GM12891 (cell line): Measurements from ENCODE around the gene LCN6.

Experiments used
- PAX5 ChIP-seq: IDR thresholded peaks from 2 replicates; pipeline ENCODE4 v1.6.1; 2011; ENCODE audit warnings: low read length, moderate library complexity, mild to moderate bottlenecking; ENCODE audit not compliant: insufficient read depth, severe bottlenecking
- POLR2A ChIP-seq: IDR thresholded peaks from 2 replicates; pipeline ENCODE4 v1.6.1; 2011; ENCODE audit warnings: low read depth, low read length, control low read depth
- POLR2AphosphoS5 ChIP-seq: IDR thresholded peaks from 2 replicates; pipeline ENCODE4 v1.6.1; 2011; ENCODE audit warnings: low read depth, low read length, control low read depth
- SPI1 ChIP-seq: IDR thresholded peaks from 2 replicates; pipeline ENCODE4 v1.6.1; 2011; ENCODE audit warnings: low read depth, low read length, control low read depth
- TAF1 ChIP-seq: IDR thresholded peaks from 2 replicates; pipeline ENCODE4 v1.6.1; 2011; ENCODE audit warnings: low read depth, low read length, control low read depth

GRCh38 chr9:136786451-136786850, 38.1 kb upstream of the LCN6 start:
- no peak for TF ChIP-seq POLR2AphosphoS5
- no peak for TF ChIP-seq POLR2A
- no peak for TF ChIP-seq PAX5
- TF ChIP-seq TAF1 = no peak
- no peak for TF ChIP-seq SPI1
